Measurements from ENCODE around the gene EGF.
"Not testable (repeated sequence)": the region's sequence is repeated elsewhere in the genome, so short reads cannot be mapped to it uniquely, and the experiment has no call there.

EGF gene

GRCh38 chr4:109998867-109999584 lies 86.3 kb downstream of the EGF start:
- no peak for DNase-seq

GRCh38 chr4:109999585-109999912 lies 86.9 kb downstream of the EGF start:
- DNase-seq: no peak

- DNase-seq: no peak
Observed at GRCh38 chr4:110002326-110002725, 89.6 kb downstream of the EGF start.

GRCh38 chr4:110003401-110004187 lies 90.9 kb downstream of the EGF start:
- no peak for DNase-seq

GRCh38 chr4:110004556-110004955 lies 91.9 kb downstream of the EGF start:
- DNase-seq: no peak

GRCh38 chr4:110005461-110006056 lies 92.9 kb downstream of the EGF start:
- no peak for DNase-seq

- no peak for DNase-seq
Observed at GRCh38 chr4:110007217-110007616, 94.5 kb downstream of the EGF start.

- no peak for DNase-seq
Observed at GRCh38 chr4:110008540-110008939, 95.9 kb downstream of the EGF start.

- DNase-seq: no peak
Observed at GRCh38 chr4:110009550-110009949, 96.9 kb downstream of the EGF start.

- no peak for DNase-seq
Observed at GRCh38 chr4:110010797-110011196, 98.1 kb downstream of the EGF start.

- no peak for DNase-seq
Observed at GRCh38 chr4:110012917-110013316, 100.2 kb downstream of the EGF start.

- DNase-seq: no peak
Observed at GRCh38 chr4:110014233-110014632, 101.5 kb downstream of the EGF start.

GRCh38 chr4:110019153-110019552 lies 106.5 kb downstream of the EGF start:
- no peak for DNase-seq

GRCh38 chr4:110020139-110020538 lies 107.5 kb downstream of the EGF start:
- no peak for DNase-seq

- DNase-seq: no peak
Observed at GRCh38 chr4:110020646-110021443, 108.2 kb downstream of the EGF start.

- no peak for DNase-seq
Observed at GRCh38 chr4:110022457-110022856, 109.8 kb downstream of the EGF start.

GRCh38 chr4:110025056-110025455 lies 112.4 kb downstream of the EGF start:
- DNase-seq: no peak

- DNase-seq: no peak
Observed at GRCh38 chr4:110025718-110026117, 113.0 kb downstream of the EGF start.

GRCh38 chr4:110032603-110033002 lies 119.9 kb downstream of the EGF start:
- no peak for DNase-seq

- DNase-seq: no peak
Observed at GRCh38 chr4:110033355-110034025, 120.8 kb downstream of the EGF start.

GRCh38 chr4:110034026-110034393 lies 121.3 kb downstream of the EGF start:
- DNase-seq: no peak

GRCh38 chr4:110039164-110039563 lies 126.5 kb downstream of the EGF start:
- DNase-seq: not testable (repeated sequence)

- DNase-seq: no peak
Observed at GRCh38 chr4:110041735-110042134, 129.1 kb downstream of the EGF start.
